HCT116 (cell line): Measurements from ENCODE around the gene KRT86. TPM values are rescaled to one million over a fixed set of nuclear protein-coding genes. Genes with fewer than 3 reads are reported as not detected.

ENCODE experiments used
- ATAC-seq: fragments of 200-7000 bp; cut with Tn5 transposase; 2 replicates; pipeline ENCODE4 v1.9.1; 2020; ENCODE audit warnings: mild to moderate bottlenecking, moderate library complexity
- BruUV-seq: library from RNA; stranded (reverse); fragments of 400-500 nt; replicated peaks from 2 replicates; lab custom pipeline; 2021; lab: Mats Ljungman, UMichigan
- CTCF ChIA-PET: fragments of 300-600 bp; sonication (Branson Sonifier 250); formaldehyde crosslinking; loops from one replicate; lab custom pipeline; 2021; ENCODE audit warnings: antibody characterized with exemption; lab: Charles Lee
- POLR2A ChIA-PET: fragments of 300-600, 350-600 bp; sonication (Branson Sonifier 250); formaldehyde crosslinking; loops from one replicate; lab custom pipeline; 2021; ENCODE audit warnings: antibody characterized with exemption; lab: Charles Lee
- RAD21 ChIA-PET, 2 experiments: fragments of 300-600 bp; sonication (Branson Sonifier 250); formaldehyde crosslinking; loops; one replicate each; lab custom pipeline; 2023; ENCODE audit warnings: low total read pairs in 2 of 2; ENCODE audit not compliant: uncharacterized antibody in 2 of 2, unreplicated experiment in 2 of 2, low non-redundant PET in 1 of 2; lab: Charles Lee
- DNase-seq: peaks from one replicate; pipeline ENCODE4 v3.0.0-alpha.2; 2010; ENCODE audit warnings: low read depth, low spot score
- H2AFZ ChIP-seq: fragments of 200-600 bp; shearing (Covaris generic), sonication (generic); 2 replicates; pipeline ENCODE4 v1.6.1; 2017; ENCODE audit warnings: low read depth, mixed run types, mixed read lengths, antibody characterized with exemption, low read length; ENCODE audit not compliant: poor library complexity, severe bottlenecking
- H3K27ac ChIP-seq: 2 replicates; pipeline ENCODE4 v1.5.1; 2012; ENCODE audit warnings: low read depth, low read length
- H3K27me3 ChIP-seq: fragments of 200-600 bp; sonication (generic); 2 replicates; pipeline ENCODE4 v1.6.1; 2016; ENCODE audit warnings: mixed run types, low read length, mixed read lengths; ENCODE audit not compliant: insufficient read depth
- H3K36me3 ChIP-seq, 2 experiments: fragments of 200-500 bp in 1 of 2; fragments of 200-600 bp in 1 of 2; sonication (Bioruptor generic) in 1 of 2; sonication (generic) in 1 of 2; 2 replicates each; pipeline versions ENCODE4 v1.5.1 to v1.6.1; 2014 to 2016; ENCODE audit warnings: low read length in 2 of 2, inconsistent platforms in 1 of 2, mixed read lengths in 1 of 2, mixed run types in 1 of 2; ENCODE audit not compliant: insufficient read depth in 2 of 2, control insufficient read depth in 1 of 2
- H3K4me1 ChIP-seq, 2 experiments: fragments of 200-600 bp in 1 of 2; sonication (generic) in 1 of 2; 2 replicates each; pipeline versions ENCODE4 v1.5.1 to v1.6.1; 2012 to 2017; ENCODE audit warnings: low read length in 2 of 2, inconsistent platforms in 1 of 2, mild to moderate bottlenecking in 1 of 2, mixed read lengths in 1 of 2, mixed run types in 1 of 2, moderate library complexity in 1 of 2; ENCODE audit not compliant: insufficient read depth in 2 of 2, control insufficient read depth in 1 of 2
- H3K4me2 ChIP-seq: fragments of 200-600 bp; sonication (generic); 2 replicates; pipeline ENCODE4 v1.6.1; 2017; ENCODE audit warnings: mixed run types, low read length, mixed read lengths
- H3K4me3 ChIP-seq, 2 experiments: fragments of 200-600 bp in 1 of 2; sonication (generic) in 1 of 2; replicated peaks in 1 of 2; 2 replicates each; pipeline ENCODE4 v1.5.1; 2011 to 2016; ENCODE audit warnings: low read length in 2 of 2, control low read depth in 1 of 2, low read depth in 1 of 2, mild to moderate bottlenecking in 1 of 2, mixed read lengths in 1 of 2, mixed run types in 1 of 2
- H3K79me2 ChIP-seq: fragments of 200-600 bp; sonication (generic); 2 replicates; pipeline ENCODE4 v1.6.1; 2017; ENCODE audit warnings: mild to moderate bottlenecking, mixed run types, low read length, moderate library complexity, mixed read lengths; ENCODE audit not compliant: insufficient read depth
- H3K9ac ChIP-seq: fragments of 200-600 bp; sonication (generic); 2 replicates; pipeline ENCODE4 v1.6.1; 2016; ENCODE audit warnings: low read length, mixed read lengths
- H3K9me2 ChIP-seq: fragments of 200-600 bp; sonication (generic), shearing (Covaris generic); 2 replicates; pipeline ENCODE4 v1.6.1; 2017; ENCODE audit warnings: mixed run types, mild to moderate bottlenecking, moderate library complexity; ENCODE audit not compliant: insufficient read depth
- H3K9me3 ChIP-seq, 2 experiments: fragments of 200-500 bp in 1 of 2; fragments of 200-600 bp in 1 of 2; sonication (Bioruptor generic) in 1 of 2; sonication (generic) in 1 of 2; 2 replicates each; pipeline ENCODE4 v1.6.1; 2014 to 2017; ENCODE audit warnings: low read length in 2 of 2, mixed read lengths in 2 of 2, inconsistent platforms in 1 of 2, low read depth in 1 of 2, mild to moderate bottlenecking in 1 of 2, mixed run types in 1 of 2, moderate library complexity in 1 of 2; ENCODE audit not compliant: control insufficient read depth in 1 of 2, insufficient read depth in 1 of 2
- H4K20me1 ChIP-seq: fragments of 200-600 bp; sonication (generic), shearing (Covaris generic); 2 replicates; pipeline ENCODE4 v1.6.1; 2017; ENCODE audit warnings: mixed run types, mild to moderate bottlenecking, moderate library complexity; ENCODE audit not compliant: insufficient read depth
- ATF3 ChIP-seq: IDR thresholded peaks from 2 replicates; pipeline ENCODE4 v1.6.1; 2012
- CEBPB ChIP-seq: IDR thresholded peaks from 2 replicates; pipeline ENCODE4 v1.6.1; 2012; ENCODE audit warnings: low read depth
- CTCF ChIP-seq, 3 experiments: fragments of 200-600 bp in 1 of 3; sonication (generic) in 1 of 3; IDR thresholded peaks in 2 of 3; conservative IDR thresholded peaks in 1 of 3; 2 replicates each; pipeline ENCODE4 v1.5.1; 2012 to 2017; ENCODE audit warnings: low read depth in 2 of 3, low read length in 2 of 3, antibody characterized with exemption in 1 of 3, borderline replicate concordance in 1 of 3, control low read depth in 1 of 3, mild to moderate bottlenecking in 1 of 3, mixed read lengths in 1 of 3, mixed run types in 1 of 3, moderate library complexity in 1 of 3; ENCODE audit not compliant: insufficient read depth in 1 of 3
- JUND ChIP-seq: IDR thresholded peaks from 2 replicates; pipeline ENCODE4 v1.6.1; 2012
- ZFX ChIP-seq: fragments of 450-650 bp; IDR thresholded peaks from 2 replicates; pipeline ENCODE4 v1.6.1; 2017
- intact Hi-C: fragments of 100-400 bp; cut with micrococcal nuclease; formaldehyde crosslinking; loops from 2 replicates; pipeline ENCODE4 v1.10.0; 2022
- total RNA-seq: library from RNA; stranded (reverse); gene quantifications from one replicate; pipeline ENCODE4 v1.2.1, GENCODE V29; 2021; ENCODE audit not compliant: unreplicated experiment

KRT86 gene
- total RNA-seq, 1 experiment from 2014 or later, result 1.5 TPM

- Histone ChIP-seq H3K4me2 (no peak overlapping the region), H3K9ac (no peak overlapping the region), H3K27me3 (no peaks in the 10 kb centered on the region), H3K27ac (no peak overlapping the region), H3K9me3 (no peaks in the 10 kb centered on the region), H3K4me1 (peaks cover 0 to 13% of the 10 kb centered on the region in 2 experiments; a peak in 2 of 4 replicates), H3K9me2 (no peaks in the 10 kb centered on the region), H3K79me2 (no peaks in the 10 kb centered on the region), H2AFZ (no peak overlapping the region), H3K4me3 (no peak overlapping the region), H3K36me3 (no peaks in the 10 kb centered on the region), H4K20me1 (no peaks in the 10 kb centered on the region)
- no TSS peak for BruUV-seq
- DNase-seq (no peak), ATAC-seq (no peak)
- RAD21 ChIA-PET, result no interaction called here
- no peak for TF ChIP-seq CEBPB
- POLR2A ChIA-PET, result no interaction called here
- intact Hi-C loops, result no loop called here
- CTCF ChIA-PET, result interaction anchor here (2.0 kb wide), 1 partner anchor 11 kb away, joined by 8 read pairs; no protein-coding TSS in a partner anchor
Measured at GRCh38 chr12:52338241-52338960, 64.0 kb downstream of the KRT86 start.

GRCh38 chr12:52341066-52341580 lies 66.7 kb downstream of the KRT86 start:
- ChIA-PET CTCF (no interaction called here), POLR2A (no interaction called here), RAD21 (no interaction called here)
- Histone ChIP-seq H3K9me2 (no peaks in the 10 kb centered on the region), H3K4me2 (no peak overlapping the region), H3K4me1 (peaks cover 13 to 32% of the 10 kb centered on the region in 2 experiments), H3K4me3 (no peak overlapping the region), H2AFZ (no peak overlapping the region), H3K79me2 (no peaks in the 10 kb centered on the region), H3K9me3 (no peaks in the 10 kb centered on the region), H4K20me1 (no peaks in the 10 kb centered on the region), H3K27me3 (no peaks in the 10 kb centered on the region), H3K27ac (no peak overlapping the region), H3K9ac (no peak overlapping the region), H3K36me3 (no peaks in the 10 kb centered on the region)
- ATAC-seq (no peak), DNase-seq (no peak)
- intact Hi-C loops, result no loop called here
- no TSS peak for BruUV-seq
- TF ChIP-seq ATF3, result no peak
- no peak for TF ChIP-seq JUND
- no peak for TF ChIP-seq CTCF (IDR thresholded peaks at IDR 0.05 in 2 of 3, conservative IDR thresholded peaks at IDR 0.05 in 1 of 3; ENCODE audit: borderline replicate concordance in 1 of 3, insufficient read depth in 1 of 3, low read depth in 2 of 3, low read length in 2 of 3)
- TF ChIP-seq ZFX, result no peak
